OCI-LY1 (cell line): Measurements from ENCODE around the gene CC2D2A.

Experiments used
- H2AFZ ChIP-seq: fragments of 200-600 bp; sonication (generic), shearing (Covaris generic); 2 replicates; pipeline ENCODE4 v1.6.0; 2014; ENCODE audit warnings: antibody characterized with exemption, mild to moderate bottlenecking, low read length
- H3F3A ChIP-seq: fragments of 200-600 bp; sonication (generic), shearing (Covaris generic); 2 replicates; pipeline ENCODE4 v1.6.0; 2014; ENCODE audit warnings: mild to moderate bottlenecking, antibody characterized with exemption, low read length, moderate library complexity; ENCODE audit not compliant: insufficient read depth
- H3K27ac ChIP-seq: fragments of 200-600 bp; sonication (generic); 2 replicates; pipeline ENCODE4 v1.5.1; 2014; ENCODE audit warnings: low read length, mixed run types, mild to moderate bottlenecking, low read depth; ENCODE audit not compliant: poor library complexity, severe bottlenecking
- H3K27me3 ChIP-seq: fragments of 200-600 bp; sonication (generic); 2 replicates; pipeline ENCODE4 v1.6.0; 2014; ENCODE audit warnings: antibody characterized with exemption, mild to moderate bottlenecking, low read length, moderate library complexity; ENCODE audit not compliant: insufficient read depth
- H3K36me3 ChIP-seq: fragments of 200-600 bp; sonication (generic); 2 replicates; pipeline ENCODE4 v1.6.1; 2014; ENCODE audit warnings: mild to moderate bottlenecking, antibody characterized with exemption, low read length, moderate library complexity, mixed read lengths; ENCODE audit not compliant: insufficient read depth
- H3K4me1 ChIP-seq: fragments of 200-600 bp; sonication (generic); 2 replicates; pipeline ENCODE4 v1.5.1; 2014; ENCODE audit warnings: mild to moderate bottlenecking, low read length, moderate library complexity; ENCODE audit not compliant: insufficient read depth, severe bottlenecking
- H3K4me2 ChIP-seq: fragments of 200-600 bp; sonication (generic), shearing (Covaris generic); 2 replicates; pipeline ENCODE4 v1.6.1; 2014; ENCODE audit warnings: low read length
- H3K4me3 ChIP-seq: fragments of 200-600 bp; sonication (generic); 2 replicates; pipeline ENCODE4 v1.5.1; 2014; ENCODE audit warnings: low read length, low read depth, mild to moderate bottlenecking, mixed read lengths; ENCODE audit not compliant: poor library complexity, severe bottlenecking
- H3K79me2 ChIP-seq: fragments of 200-600 bp; shearing (Covaris generic); 2 replicates; pipeline ENCODE4 v1.6.1; 2016; ENCODE audit warnings: mixed run types, low read length, mixed read lengths; ENCODE audit not compliant: insufficient read depth
- H3K9ac ChIP-seq: fragments of 200-600 bp; sonication (generic), shearing (Covaris generic); 2 replicates; pipeline ENCODE4 v1.6.1; 2014; ENCODE audit warnings: mild to moderate bottlenecking, low read length, mixed read lengths
- H3K9me2 ChIP-seq: fragments of 200-600 bp; sonication (generic), shearing (Covaris generic); 2 replicates; pipeline ENCODE4 v1.6.1; 2014; ENCODE audit warnings: low read depth, mild to moderate bottlenecking, low read length, mixed read lengths
- H3K9me3 ChIP-seq: fragments of 200-600 bp; shearing (Covaris generic); 2 replicates; pipeline ENCODE4 v1.6.1; 2014; ENCODE audit warnings: low read length, mixed read lengths
- H4K20me1 ChIP-seq: fragments of 200-600 bp; sonication (generic), shearing (Covaris generic); 2 replicates; pipeline ENCODE4 v1.6.0; 2016; ENCODE audit warnings: mild to moderate bottlenecking, low read length; ENCODE audit not compliant: insufficient read depth
- EZH2 ChIP-seq: fragments of 200-600 bp; sonication (generic), shearing (Covaris generic); IDR thresholded peaks from 2 replicates; pipeline ENCODE4 v1.8.0; 2017; ENCODE audit warnings: borderline replicate concordance, mixed run types, mild to moderate bottlenecking, antibody characterized with exemption, low read length, moderate library complexity, mixed read lengths
- TF ChIP-seq, protein P1 (sequence below): fragments of 200-600 bp; sonication (generic), shearing (Covaris generic); IDR thresholded peaks from 2 replicates; pipeline ENCODE4 v1.5.1; 2017; ENCODE audit warnings: mild to moderate bottlenecking, antibody characterized with exemption, low read length, moderate library complexity, mixed read lengths

Gene CC2D2A

DNA sequence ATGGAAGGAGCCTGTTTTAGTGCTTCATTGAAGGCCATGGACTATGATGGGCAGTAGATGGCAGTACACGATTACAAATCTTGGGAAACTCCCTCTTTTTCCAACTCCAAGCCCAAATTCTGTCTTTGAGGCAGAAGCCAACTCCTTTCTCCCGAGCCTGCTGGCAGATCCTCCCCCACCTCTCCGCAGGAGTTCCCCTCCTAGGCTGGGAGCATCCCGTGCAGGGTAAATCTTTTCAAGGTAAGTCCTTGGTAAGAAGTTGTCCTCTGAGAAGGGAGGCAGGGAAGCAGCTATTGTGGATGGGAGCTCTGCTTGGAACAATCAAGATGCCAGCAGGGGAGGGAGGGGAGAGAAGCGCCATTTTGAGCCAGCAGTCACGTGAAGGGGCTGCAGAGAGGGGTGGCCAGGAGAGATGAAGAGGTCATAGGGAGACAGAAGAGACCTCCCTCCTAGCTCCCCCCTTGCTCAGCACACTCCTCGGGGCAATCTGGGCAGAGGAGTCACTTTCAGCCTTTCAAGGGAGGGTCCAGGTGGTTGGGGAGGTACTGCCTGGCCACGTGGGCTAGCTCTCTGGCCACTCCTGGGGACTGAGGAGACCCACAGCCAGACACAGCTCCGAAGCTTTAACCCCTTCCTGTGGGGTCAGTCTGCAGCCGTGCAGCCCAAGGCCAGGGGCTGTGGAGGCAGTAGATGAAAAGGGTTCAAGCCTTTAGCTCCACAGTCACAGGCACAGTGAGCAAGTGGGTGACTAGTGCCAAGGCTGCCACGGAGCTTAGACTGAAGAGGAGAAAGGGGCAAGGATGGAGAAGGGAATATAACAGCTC, 9.6 kb downstream of the CC2D2A start:
- Histone ChIP-seq H3K36me3 (no peaks in the 10 kb centered on the region), H4K20me1 (no peaks in the 10 kb centered on the region), H3K27ac (no peak overlapping the region), H3K9ac (no peak overlapping the region), H3F3A (no peaks in the 10 kb centered on the region), H3K9me3 (no peaks in the 10 kb centered on the region), H3K4me3 (no peak overlapping the region), H3K4me1 (no peaks in the 10 kb centered on the region), H3K9me2 (no peaks in the 10 kb centered on the region), H2AFZ (no peak overlapping the region), H3K27me3 (no peaks in the 10 kb centered on the region), H3K4me2 (no peak overlapping the region), H3K79me2 (no peaks in the 10 kb centered on the region)
- TF ChIP-seq, protein P1, sequence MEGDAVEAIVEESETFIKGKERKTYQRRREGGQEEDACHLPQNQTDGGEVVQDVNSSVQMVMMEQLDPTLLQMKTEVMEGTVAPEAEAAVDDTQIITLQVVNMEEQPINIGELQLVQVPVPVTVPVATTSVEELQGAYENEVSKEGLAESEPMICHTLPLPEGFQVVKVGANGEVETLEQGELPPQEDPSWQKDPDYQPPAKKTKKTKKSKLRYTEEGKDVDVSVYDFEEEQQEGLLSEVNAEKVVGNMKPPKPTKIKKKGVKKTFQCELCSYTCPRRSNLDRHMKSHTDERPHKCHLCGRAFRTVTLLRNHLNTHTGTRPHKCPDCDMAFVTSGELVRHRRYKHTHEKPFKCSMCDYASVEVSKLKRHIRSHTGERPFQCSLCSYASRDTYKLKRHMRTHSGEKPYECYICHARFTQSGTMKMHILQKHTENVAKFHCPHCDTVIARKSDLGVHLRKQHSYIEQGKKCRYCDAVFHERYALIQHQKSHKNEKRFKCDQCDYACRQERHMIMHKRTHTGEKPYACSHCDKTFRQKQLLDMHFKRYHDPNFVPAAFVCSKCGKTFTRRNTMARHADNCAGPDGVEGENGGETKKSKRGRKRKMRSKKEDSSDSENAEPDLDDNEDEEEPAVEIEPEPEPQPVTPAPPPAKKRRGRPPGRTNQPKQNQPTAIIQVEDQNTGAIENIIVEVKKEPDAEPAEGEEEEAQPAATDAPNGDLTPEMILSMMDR = peak; percentile 35; the same call in 1 of the 2 replicates
- no peak for TF ChIP-seq EZH2

DNA sequence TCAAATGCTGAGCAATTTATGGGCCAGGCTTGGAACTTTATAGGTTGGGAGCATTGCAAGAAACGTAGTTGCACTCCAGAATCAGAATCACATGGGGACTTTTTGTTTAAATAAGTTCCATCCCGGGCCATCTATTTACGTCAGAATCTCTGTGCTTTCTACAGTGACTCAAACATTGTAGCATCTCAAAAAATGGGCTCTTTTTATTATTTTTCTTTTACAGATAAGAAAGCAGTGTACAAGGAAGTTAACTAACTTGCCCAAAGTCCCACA, 10.2 kb downstream of the CC2D2A start:
- no peak overlapping the region for H3K27ac ChIP-seq
- no peak overlapping the region for H3K4me3 ChIP-seq
- H3K9me3 ChIP-seq = no peaks in the 10 kb centered on the region
- no peaks in the 10 kb centered on the region for H3K4me1 ChIP-seq
- H2AFZ ChIP-seq = no peak overlapping the region
- H3K9ac ChIP-seq = no peak overlapping the region
- no peak for TF ChIP-seq EZH2
- TF ChIP-seq, protein P1 = no peak
- H3K27me3 ChIP-seq = no peaks in the 10 kb centered on the region
- H3K36me3 ChIP-seq = no peaks in the 10 kb centered on the region
- no peaks in the 10 kb centered on the region for H4K20me1 ChIP-seq
- H3K4me2 ChIP-seq = no peak overlapping the region
- no peaks in the 10 kb centered on the region for H3F3A ChIP-seq
- no peaks in the 10 kb centered on the region for H3K9me2 ChIP-seq
- H3K79me2 ChIP-seq = no peaks in the 10 kb centered on the region

DNA sequence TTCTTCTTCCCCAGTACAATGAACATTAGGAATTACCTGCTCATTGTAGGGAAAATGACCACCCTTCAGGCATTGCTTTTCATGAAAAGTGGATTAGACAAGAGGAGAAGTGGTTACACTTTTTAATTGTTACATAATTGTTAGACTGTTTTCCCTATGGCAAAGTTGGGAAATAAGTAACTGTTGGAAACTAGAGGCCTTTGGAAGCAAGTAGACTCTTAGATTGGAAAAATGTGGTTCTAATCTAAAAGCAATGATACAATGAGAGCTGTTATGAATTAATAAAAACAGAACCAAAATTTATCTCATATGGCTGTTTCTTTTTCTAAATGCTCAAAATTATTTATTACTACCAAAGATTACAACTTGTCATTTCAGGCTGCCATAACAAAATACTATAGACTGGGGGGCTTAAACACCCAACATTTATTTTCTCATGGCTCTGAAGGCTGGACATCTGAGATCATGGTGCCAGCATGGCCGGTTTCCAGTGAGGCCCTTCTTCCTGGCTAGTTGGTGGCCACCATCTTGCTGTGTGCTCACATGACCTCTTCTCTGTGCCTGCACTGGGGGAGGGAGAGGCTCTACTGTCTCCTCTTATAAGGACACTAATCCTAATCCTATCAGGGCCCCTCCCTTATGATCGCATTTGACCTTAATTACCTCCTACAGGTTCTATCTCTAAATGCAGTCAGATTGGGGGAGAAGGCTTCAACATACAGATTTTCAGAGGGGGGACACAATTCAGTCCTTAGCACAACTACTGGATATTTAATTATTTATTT, 12.5 kb downstream of the CC2D2A start:
- TF ChIP-seq, protein P1 = no peak
- no peak for TF ChIP-seq EZH2
- no peaks in the 10 kb centered on the region for H3F3A ChIP-seq
- no peak overlapping the region for H3K9ac ChIP-seq
- H3K9me3 ChIP-seq = no peaks in the 10 kb centered on the region
- H3K4me1 ChIP-seq = no peaks in the 10 kb centered on the region
- H3K27me3 ChIP-seq = no peaks in the 10 kb centered on the region
- H4K20me1 ChIP-seq = no peaks in the 10 kb centered on the region
- H3K9me2 ChIP-seq = no peaks in the 10 kb centered on the region
- no peaks in the 10 kb centered on the region for H3K36me3 ChIP-seq
- no peak overlapping the region for H3K4me3 ChIP-seq
- no peaks in the 10 kb centered on the region for H3K79me2 ChIP-seq
- no peak overlapping the region for H3K4me2 ChIP-seq
- H3K27ac ChIP-seq = no peak overlapping the region
- no peak overlapping the region for H2AFZ ChIP-seq
